HCT116 (cell line): ENCODE results near the gene LUC7L. TPM values are rescaled to one million over a fixed set of nuclear protein-coding genes. Genes with fewer than 3 reads are reported as not detected.

Experiments used
- ATAC-seq: fragments of 200-7000 bp; cut with Tn5 transposase; 2 replicates; pipeline ENCODE4 v1.9.1; 2020; ENCODE audit warnings: mild to moderate bottlenecking, moderate library complexity
- BruUV-seq: library from RNA; stranded (reverse); fragments of 400-500 nt; replicated peaks from 2 replicates; lab custom pipeline; 2021; lab: Mats Ljungman, UMichigan
- CTCF ChIA-PET: fragments of 300-600 bp; sonication (Branson Sonifier 250); formaldehyde crosslinking; loops from one replicate; lab custom pipeline; 2021; ENCODE audit warnings: antibody characterized with exemption; lab: Charles Lee
- POLR2A ChIA-PET: fragments of 300-600, 350-600 bp; sonication (Branson Sonifier 250); formaldehyde crosslinking; loops from one replicate; lab custom pipeline; 2021; ENCODE audit warnings: antibody characterized with exemption; lab: Charles Lee
- RAD21 ChIA-PET, 2 experiments: fragments of 300-600 bp; sonication (Branson Sonifier 250); formaldehyde crosslinking; loops; one replicate each; lab custom pipeline; 2023; ENCODE audit warnings: low total read pairs in 2 of 2; ENCODE audit not compliant: uncharacterized antibody in 2 of 2, unreplicated experiment in 2 of 2, low non-redundant PET in 1 of 2; lab: Charles Lee
- DNase-seq: peaks from one replicate; pipeline ENCODE4 v3.0.0-alpha.2; 2010; ENCODE audit warnings: low read depth, low spot score
- H2AFZ ChIP-seq: fragments of 200-600 bp; shearing (Covaris generic), sonication (generic); 2 replicates; pipeline ENCODE4 v1.6.1; 2017; ENCODE audit warnings: low read depth, mixed run types, mixed read lengths, antibody characterized with exemption, low read length; ENCODE audit not compliant: poor library complexity, severe bottlenecking
- H3K27ac ChIP-seq: 2 replicates; pipeline ENCODE4 v1.5.1; 2012; ENCODE audit warnings: low read depth, low read length
- H3K27me3 ChIP-seq: fragments of 200-600 bp; sonication (generic); 2 replicates; pipeline ENCODE4 v1.6.1; 2016; ENCODE audit warnings: mixed run types, low read length, mixed read lengths; ENCODE audit not compliant: insufficient read depth
- H3K36me3 ChIP-seq, 2 experiments: fragments of 200-500 bp in 1 of 2; fragments of 200-600 bp in 1 of 2; sonication (Bioruptor generic) in 1 of 2; sonication (generic) in 1 of 2; 2 replicates each; pipeline versions ENCODE4 v1.5.1 to v1.6.1; 2014 to 2016; ENCODE audit warnings: low read length in 2 of 2, inconsistent platforms in 1 of 2, mixed read lengths in 1 of 2, mixed run types in 1 of 2; ENCODE audit not compliant: insufficient read depth in 2 of 2, control insufficient read depth in 1 of 2
- H3K4me1 ChIP-seq, 2 experiments: fragments of 200-600 bp in 1 of 2; sonication (generic) in 1 of 2; 2 replicates each; pipeline versions ENCODE4 v1.5.1 to v1.6.1; 2012 to 2017; ENCODE audit warnings: low read length in 2 of 2, inconsistent platforms in 1 of 2, mild to moderate bottlenecking in 1 of 2, mixed read lengths in 1 of 2, mixed run types in 1 of 2, moderate library complexity in 1 of 2; ENCODE audit not compliant: insufficient read depth in 2 of 2, control insufficient read depth in 1 of 2
- H3K4me2 ChIP-seq: fragments of 200-600 bp; sonication (generic); 2 replicates; pipeline ENCODE4 v1.6.1; 2017; ENCODE audit warnings: mixed run types, low read length, mixed read lengths
- H3K4me3 ChIP-seq, 2 experiments: fragments of 200-600 bp in 1 of 2; sonication (generic) in 1 of 2; replicated peaks in 1 of 2; 2 replicates each; pipeline ENCODE4 v1.5.1; 2011 to 2016; ENCODE audit warnings: low read length in 2 of 2, control low read depth in 1 of 2, low read depth in 1 of 2, mild to moderate bottlenecking in 1 of 2, mixed read lengths in 1 of 2, mixed run types in 1 of 2
- H3K79me2 ChIP-seq: fragments of 200-600 bp; sonication (generic); 2 replicates; pipeline ENCODE4 v1.6.1; 2017; ENCODE audit warnings: mild to moderate bottlenecking, mixed run types, low read length, moderate library complexity, mixed read lengths; ENCODE audit not compliant: insufficient read depth
- H3K9ac ChIP-seq: fragments of 200-600 bp; sonication (generic); 2 replicates; pipeline ENCODE4 v1.6.1; 2016; ENCODE audit warnings: low read length, mixed read lengths
- H3K9me2 ChIP-seq: fragments of 200-600 bp; sonication (generic), shearing (Covaris generic); 2 replicates; pipeline ENCODE4 v1.6.1; 2017; ENCODE audit warnings: mixed run types, mild to moderate bottlenecking, moderate library complexity; ENCODE audit not compliant: insufficient read depth
- H3K9me3 ChIP-seq, 2 experiments: fragments of 200-500 bp in 1 of 2; fragments of 200-600 bp in 1 of 2; sonication (Bioruptor generic) in 1 of 2; sonication (generic) in 1 of 2; 2 replicates each; pipeline ENCODE4 v1.6.1; 2014 to 2017; ENCODE audit warnings: low read length in 2 of 2, mixed read lengths in 2 of 2, inconsistent platforms in 1 of 2, low read depth in 1 of 2, mild to moderate bottlenecking in 1 of 2, mixed run types in 1 of 2, moderate library complexity in 1 of 2; ENCODE audit not compliant: control insufficient read depth in 1 of 2, insufficient read depth in 1 of 2
- H4K20me1 ChIP-seq: fragments of 200-600 bp; sonication (generic), shearing (Covaris generic); 2 replicates; pipeline ENCODE4 v1.6.1; 2017; ENCODE audit warnings: mixed run types, mild to moderate bottlenecking, moderate library complexity; ENCODE audit not compliant: insufficient read depth
- CEBPB ChIP-seq: IDR thresholded peaks from 2 replicates; pipeline ENCODE4 v1.6.1; 2012; ENCODE audit warnings: low read depth
- ELF1 ChIP-seq: IDR thresholded peaks from 2 replicates; pipeline ENCODE4 v1.6.1; 2012; ENCODE audit warnings: low read depth, borderline replicate concordance
- EZH2 ChIP-seq: fragments of 200-600 bp; sonication (generic); IDR thresholded peaks from 2 replicates; pipeline ENCODE4 v1.6.1; 2017; ENCODE audit warnings: antibody characterized with exemption, mixed run types
- EZH2phosphoT487 ChIP-seq: fragments of 200-600 bp; IDR thresholded peaks from 2 replicates; pipeline ENCODE4 v1.6.1; 2018; ENCODE audit warnings: antibody characterized with exemption, borderline replicate concordance
- JUND ChIP-seq: IDR thresholded peaks from 2 replicates; pipeline ENCODE4 v1.6.1; 2012
- POLR2A ChIP-seq: IDR thresholded peaks from 2 replicates; pipeline ENCODE4 v1.7.0; 2011; ENCODE audit warnings: borderline replicate concordance; ENCODE audit not compliant: insufficient read depth, insufficient read length; ENCODE audit errors: extremely low read depth
- POLR2AphosphoS5 ChIP-seq: IDR thresholded peaks from 2 replicates; pipeline ENCODE4 v1.6.1; 2011; ENCODE audit warnings: mild to moderate bottlenecking, low read depth, low read length, moderate library complexity
- RAD21 ChIP-seq: IDR thresholded peaks from 2 replicates; pipeline ENCODE4 v1.6.1; 2012; ENCODE audit warnings: low read depth, mild to moderate bottlenecking
- SIN3A ChIP-seq: IDR thresholded peaks from 2 replicates; pipeline ENCODE4 v1.6.1; 2012; ENCODE audit warnings: low read depth
- SP1 ChIP-seq: IDR thresholded peaks from 2 replicates; pipeline ENCODE4 v1.6.1; 2012; ENCODE audit warnings: low read depth
- SRF ChIP-seq: IDR thresholded peaks from 2 replicates; pipeline ENCODE4 v1.6.1; 2012; ENCODE audit warnings: low read depth
- TCF7L2 ChIP-seq: IDR thresholded peaks from 2 replicates; pipeline ENCODE4 v1.7.0; 2011; ENCODE audit warnings: borderline replicate concordance, inconsistent platforms; ENCODE audit not compliant: insufficient read depth, insufficient read length; ENCODE audit errors: extremely low read depth
- ZFX ChIP-seq: fragments of 450-650 bp; IDR thresholded peaks from 2 replicates; pipeline ENCODE4 v1.6.1; 2017
- intact Hi-C: fragments of 100-400 bp; cut with micrococcal nuclease; formaldehyde crosslinking; loops from 2 replicates; pipeline ENCODE4 v1.10.0; 2022
- total RNA-seq: library from RNA; stranded (reverse); gene quantifications from one replicate; pipeline ENCODE4 v1.2.1, GENCODE V29; 2021; ENCODE audit not compliant: unreplicated experiment
- TF ChIP-seq, protein P1 (sequence below): IDR thresholded peaks from 2 replicates; pipeline ENCODE4 v1.6.1; 2011; ENCODE audit warnings: mild to moderate bottlenecking, low read length, moderate library complexity; ENCODE audit not compliant: insufficient replicate concordance; ENCODE audit errors: extremely low read depth
- TF ChIP-seq, protein P2 (sequence below): IDR thresholded peaks from 2 replicates; pipeline ENCODE4 v1.6.1; 2012; ENCODE audit warnings: low read depth
- TF ChIP-seq, protein P3 (sequence below): IDR thresholded peaks from 2 replicates; pipeline ENCODE4 v1.6.1; 2012

Gene LUC7L
- total RNA-seq, 1 experiment from 2014 or later: 50.5 TPM

DNA sequence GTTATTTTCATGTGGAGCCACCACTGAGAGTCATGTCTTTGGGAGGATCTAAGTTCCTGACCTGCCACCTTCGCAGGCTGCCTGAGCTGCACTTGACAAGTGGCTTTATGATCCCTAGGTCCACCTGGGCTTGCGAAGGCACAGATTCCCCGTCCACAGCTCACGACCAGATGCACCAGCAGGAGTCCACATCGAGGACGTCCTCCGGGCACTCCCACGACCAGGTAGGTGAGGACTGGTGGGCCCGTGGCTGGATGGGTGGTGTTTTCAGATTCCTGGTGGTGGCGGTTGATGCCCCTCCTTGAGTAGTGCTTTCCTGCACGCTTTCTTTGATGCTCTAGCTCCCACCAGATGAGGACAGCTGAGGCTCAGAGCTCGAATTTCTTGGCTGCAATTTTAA is 20.2 kb upstream of the LUC7L start:
- H3K27me3 ChIP-seq: no peaks in the 10 kb centered on the region
- H3K9ac ChIP-seq: no peak overlapping the region
- H2AFZ ChIP-seq: no peak overlapping the region
- no peaks in the 10 kb centered on the region; a peak in 1 of 4 replicates for H3K4me1 ChIP-seq
- intact Hi-C loops: no loop called here
- no peak for DNase-seq
- no peaks in the 10 kb centered on the region for H3K9me3 ChIP-seq
- no peak overlapping the region for H3K27ac ChIP-seq
- H4K20me1 ChIP-seq: no peaks in the 10 kb centered on the region
- POLR2A ChIA-PET: no interaction called here
- no peaks in the 10 kb centered on the region for H3K79me2 ChIP-seq
- CTCF ChIA-PET: no interaction called here
- no peaks in the 10 kb centered on the region for H3K9me2 ChIP-seq
- no peak for ATAC-seq
- H3K4me2 ChIP-seq: no peak overlapping the region
- RAD21 ChIA-PET: no interaction called here
- H3K4me3 ChIP-seq: no peak overlapping the region
- TF ChIP-seq CEBPB: no peak
- no TSS peak for BruUV-seq
- H3K36me3 ChIP-seq: no peaks in the 10 kb centered on the region

DNA sequence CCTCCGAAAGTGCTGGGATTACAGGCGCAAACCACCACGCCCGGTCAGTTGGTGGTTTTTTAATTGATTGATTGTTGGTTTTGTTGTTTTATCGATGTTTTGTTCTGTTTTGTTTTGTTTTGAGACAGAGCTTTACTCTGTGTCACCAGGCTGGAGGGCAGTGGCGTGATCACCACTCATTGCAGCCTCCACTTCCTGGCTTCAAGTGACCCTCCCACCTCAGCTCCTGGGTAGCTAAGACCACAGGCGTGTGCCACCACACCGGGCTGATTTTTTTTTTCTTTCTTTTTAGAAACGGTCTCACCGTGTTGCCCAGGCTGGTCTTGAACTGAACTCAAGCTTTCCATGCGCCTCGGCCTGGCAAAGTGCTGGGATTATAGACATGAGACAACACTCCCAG is 17.8 kb upstream of the LUC7L start:
- Histone ChIP-seq H3K36me3 (no peaks in the 10 kb centered on the region), H3K9me3 (no peaks in the 10 kb centered on the region), H3K9ac (no peak overlapping the region), H3K79me2 (no peaks in the 10 kb centered on the region), H3K4me1 (no peaks in the 10 kb centered on the region; a peak in 1 of 4 replicates), H3K9me2 (no peaks in the 10 kb centered on the region), H3K27ac (no peak overlapping the region), H4K20me1 (no peaks in the 10 kb centered on the region), H3K4me2 (no peak overlapping the region), H3K4me3 (no peak overlapping the region), H2AFZ (no peak overlapping the region), H3K27me3 (no peaks in the 10 kb centered on the region)
- intact Hi-C loops: no loop called here
- CTCF ChIA-PET: no interaction called here
- TF ChIP-seq, protein P1, sequence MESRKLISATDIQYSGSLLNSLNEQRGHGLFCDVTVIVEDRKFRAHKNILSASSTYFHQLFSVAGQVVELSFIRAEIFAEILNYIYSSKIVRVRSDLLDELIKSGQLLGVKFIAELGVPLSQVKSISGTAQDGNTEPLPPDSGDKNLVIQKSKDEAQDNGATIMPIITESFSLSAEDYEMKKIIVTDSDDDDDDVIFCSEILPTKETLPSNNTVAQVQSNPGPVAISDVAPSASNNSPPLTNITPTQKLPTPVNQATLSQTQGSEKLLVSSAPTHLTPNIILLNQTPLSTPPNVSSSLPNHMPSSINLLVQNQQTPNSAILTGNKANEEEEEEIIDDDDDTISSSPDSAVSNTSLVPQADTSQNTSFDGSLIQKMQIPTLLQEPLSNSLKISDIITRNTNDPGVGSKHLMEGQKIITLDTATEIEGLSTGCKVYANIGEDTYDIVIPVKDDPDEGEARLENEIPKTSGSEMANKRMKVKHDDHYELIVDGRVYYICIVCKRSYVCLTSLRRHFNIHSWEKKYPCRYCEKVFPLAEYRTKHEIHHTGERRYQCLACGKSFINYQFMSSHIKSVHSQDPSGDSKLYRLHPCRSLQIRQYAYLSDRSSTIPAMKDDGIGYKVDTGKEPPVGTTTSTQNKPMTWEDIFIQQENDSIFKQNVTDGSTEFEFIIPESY: no peak
- TF ChIP-seq SRF (no peak), EZH2phosphoT487 (no peak), SP1 (no peak), JUND (no peak), ZFX (no peak), TCF7L2 (no peak), RAD21 (no peak), POLR2AphosphoS5 (no peak), POLR2A (no peak), ELF1 (no peak), EZH2 (no peak), SIN3A (no peak)
- TF ChIP-seq, protein P2, sequence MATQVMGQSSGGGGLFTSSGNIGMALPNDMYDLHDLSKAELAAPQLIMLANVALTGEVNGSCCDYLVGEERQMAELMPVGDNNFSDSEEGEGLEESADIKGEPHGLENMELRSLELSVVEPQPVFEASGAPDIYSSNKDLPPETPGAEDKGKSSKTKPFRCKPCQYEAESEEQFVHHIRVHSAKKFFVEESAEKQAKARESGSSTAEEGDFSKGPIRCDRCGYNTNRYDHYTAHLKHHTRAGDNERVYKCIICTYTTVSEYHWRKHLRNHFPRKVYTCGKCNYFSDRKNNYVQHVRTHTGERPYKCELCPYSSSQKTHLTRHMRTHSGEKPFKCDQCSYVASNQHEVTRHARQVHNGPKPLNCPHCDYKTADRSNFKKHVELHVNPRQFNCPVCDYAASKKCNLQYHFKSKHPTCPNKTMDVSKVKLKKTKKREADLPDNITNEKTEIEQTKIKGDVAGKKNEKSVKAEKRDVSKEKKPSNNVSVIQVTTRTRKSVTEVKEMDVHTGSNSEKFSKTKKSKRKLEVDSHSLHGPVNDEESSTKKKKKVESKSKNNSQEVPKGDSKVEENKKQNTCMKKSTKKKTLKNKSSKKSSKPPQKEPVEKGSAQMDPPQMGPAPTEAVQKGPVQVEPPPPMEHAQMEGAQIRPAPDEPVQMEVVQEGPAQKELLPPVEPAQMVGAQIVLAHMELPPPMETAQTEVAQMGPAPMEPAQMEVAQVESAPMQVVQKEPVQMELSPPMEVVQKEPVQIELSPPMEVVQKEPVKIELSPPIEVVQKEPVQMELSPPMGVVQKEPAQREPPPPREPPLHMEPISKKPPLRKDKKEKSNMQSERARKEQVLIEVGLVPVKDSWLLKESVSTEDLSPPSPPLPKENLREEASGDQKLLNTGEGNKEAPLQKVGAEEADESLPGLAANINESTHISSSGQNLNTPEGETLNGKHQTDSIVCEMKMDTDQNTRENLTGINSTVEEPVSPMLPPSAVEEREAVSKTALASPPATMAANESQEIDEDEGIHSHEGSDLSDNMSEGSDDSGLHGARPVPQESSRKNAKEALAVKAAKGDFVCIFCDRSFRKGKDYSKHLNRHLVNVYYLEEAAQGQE: no peak
- TF ChIP-seq, protein P3, sequence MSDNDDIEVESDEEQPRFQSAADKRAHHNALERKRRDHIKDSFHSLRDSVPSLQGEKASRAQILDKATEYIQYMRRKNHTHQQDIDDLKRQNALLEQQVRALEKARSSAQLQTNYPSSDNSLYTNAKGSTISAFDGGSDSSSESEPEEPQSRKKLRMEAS: no peak
- POLR2A ChIA-PET: no interaction called here
- ATAC-seq (no peak), DNase-seq (no peak)
- BruUV-seq: no TSS peak
- RAD21 ChIA-PET: no interaction called here
